NOMO-1 (cell line): ENCODE results near the gene BTNL3.

Experiments
- DNase-seq, 2 experiments: peaks; one replicate each; lab custom pipeline; 2025; ENCODE audit not compliant: unreplicated experiment in 2 of 2; lab: John Stamatoyannopoulos, UW

Gene BTNL3

DNA sequence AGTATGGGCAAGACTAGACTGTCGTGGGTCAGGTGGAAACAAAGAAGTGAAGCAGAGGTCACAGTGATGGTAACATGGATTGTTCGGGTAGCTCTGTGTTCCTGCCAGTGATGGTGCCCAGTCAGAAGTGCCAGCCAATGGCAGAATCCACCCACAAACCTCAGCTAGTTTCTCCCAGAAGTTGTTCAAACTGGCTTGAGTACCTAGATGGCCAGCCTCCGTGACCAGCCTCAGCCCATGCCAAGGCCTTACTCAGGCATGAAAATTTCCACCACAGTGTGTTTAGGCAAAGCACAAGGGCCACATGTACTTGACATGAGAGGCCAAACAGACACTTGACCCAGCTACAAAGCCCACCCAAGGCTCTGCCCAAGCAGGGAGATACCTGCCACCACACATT lies 32.0 kb downstream of the BTNL3 start:
- DNase-seq: no peak

DNA sequence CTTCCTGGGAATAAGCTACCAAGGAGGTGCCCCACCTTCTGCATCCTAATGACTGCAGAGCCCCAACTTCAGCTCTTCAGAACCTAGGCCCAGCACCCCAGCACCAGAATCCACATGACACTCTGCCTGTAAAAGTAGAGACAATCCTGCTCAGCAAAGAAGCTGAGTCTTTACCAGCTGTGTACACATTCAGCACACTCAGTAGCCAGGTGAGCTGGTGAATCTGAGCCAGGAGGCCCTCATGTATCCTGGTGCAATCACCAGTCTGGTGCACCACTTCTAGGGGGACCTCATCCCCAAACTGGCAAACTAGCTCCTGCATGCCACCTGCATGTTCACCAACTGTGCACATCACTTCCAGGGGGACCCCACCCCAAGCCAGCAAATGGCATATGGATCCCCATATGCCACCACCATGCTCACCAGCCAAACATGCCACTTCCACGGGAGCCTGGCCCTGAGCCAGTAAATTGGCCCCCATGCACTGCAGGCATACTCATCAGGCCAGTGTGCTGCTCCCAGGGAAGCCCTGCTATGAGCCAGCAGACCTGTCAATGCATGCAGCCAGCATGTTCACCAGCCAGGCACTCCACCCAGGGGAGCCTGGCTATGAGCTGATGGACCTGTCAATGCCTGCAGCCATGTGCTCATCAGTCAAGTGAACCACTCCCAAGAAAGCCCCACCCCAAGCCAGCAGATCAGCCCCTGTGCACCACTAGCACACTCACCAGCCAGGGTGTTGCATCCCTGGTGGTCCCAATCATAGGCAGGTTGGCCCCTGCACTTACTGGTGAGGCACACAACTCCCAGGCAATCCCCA lies 35.8 kb downstream of the BTNL3 start:
- DNase-seq: no peak

DNA sequence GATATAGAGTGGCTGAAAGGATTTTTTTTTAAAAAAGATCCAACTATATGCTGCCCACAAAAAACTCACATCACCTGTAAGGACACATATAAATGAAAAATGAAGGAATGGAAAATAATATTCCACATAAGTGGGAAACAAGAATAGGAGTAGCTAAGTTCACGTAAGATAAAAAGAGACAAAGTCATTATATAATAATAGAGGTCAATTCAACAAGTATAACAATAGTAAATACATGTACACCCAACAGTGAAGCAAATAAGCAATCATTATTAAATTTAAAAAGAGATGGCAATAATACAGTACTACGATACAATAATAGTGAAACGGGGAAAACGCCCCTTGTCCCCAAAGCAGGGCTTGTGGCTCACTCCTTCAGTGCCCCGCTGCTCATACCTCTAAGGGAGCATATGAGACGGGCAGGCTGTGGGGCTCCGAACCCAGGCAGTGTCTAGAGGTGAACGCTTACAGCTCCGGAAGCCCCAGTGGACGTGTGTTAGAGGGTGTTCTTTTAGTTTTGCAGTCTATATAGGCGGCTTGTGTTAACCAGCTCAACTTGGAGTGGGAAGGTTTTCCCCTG lies 38.9 kb downstream of the BTNL3 start:
- no peak for DNase-seq

DNA sequence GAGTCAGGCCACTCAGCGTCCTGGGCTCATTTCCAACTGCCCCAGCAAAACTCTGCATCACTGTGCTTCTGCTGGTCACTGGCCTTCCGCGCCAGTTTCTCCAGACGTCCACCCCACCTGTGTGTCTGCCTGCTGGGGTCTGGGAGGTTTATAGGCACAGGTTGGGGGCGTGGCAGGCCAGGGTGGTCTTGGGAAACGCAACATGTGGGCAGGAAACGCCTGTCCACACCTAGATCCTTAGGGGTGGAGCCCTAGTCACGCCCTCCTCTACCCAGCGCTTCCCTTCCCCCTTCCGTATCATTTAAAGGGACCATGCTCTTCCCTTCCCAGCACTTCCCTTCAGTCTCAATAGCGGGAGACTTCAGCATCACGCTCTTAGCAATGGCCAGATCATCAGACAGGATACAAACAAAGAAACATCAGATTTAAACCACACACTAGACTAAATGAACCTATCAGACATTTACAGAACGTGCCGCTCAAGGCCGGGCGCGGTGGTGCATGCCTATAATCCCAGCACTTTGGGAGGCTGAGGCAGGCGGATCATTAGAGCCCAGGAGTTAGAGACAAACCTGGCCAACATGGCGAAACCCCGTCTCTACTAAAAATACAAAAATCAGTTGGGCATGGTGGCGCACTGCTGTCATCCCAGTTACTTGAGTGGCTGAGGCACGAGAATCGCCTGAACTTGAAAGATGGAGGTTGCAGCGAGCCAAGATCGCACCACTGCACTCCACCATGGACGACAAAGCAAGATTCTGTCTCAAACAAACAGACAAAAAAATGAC lies 39.6 kb downstream of the BTNL3 start:
- no peak for DNase-seq

DNA sequence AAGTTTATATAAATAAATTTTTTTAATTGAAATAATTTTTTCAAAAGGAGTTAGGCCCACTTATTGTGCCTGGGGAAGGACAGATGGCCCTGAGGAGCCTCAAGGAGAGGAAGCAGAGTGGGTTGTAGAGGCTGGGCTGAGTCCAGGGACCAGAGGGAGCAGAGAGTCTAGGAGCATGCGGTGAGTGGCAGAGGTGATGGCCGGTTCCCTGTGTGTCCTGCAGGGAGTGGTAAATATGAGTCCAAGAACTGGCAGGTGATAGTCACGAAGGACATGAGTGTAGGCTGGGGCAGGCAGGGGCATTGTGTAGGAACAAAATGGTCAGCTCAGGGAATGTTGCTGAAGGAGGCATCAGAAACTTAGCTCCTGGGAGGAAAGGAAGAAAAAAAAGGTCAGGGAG lies 43.1 kb downstream of the BTNL3 start:
- no peak for DNase-seq

DNA sequence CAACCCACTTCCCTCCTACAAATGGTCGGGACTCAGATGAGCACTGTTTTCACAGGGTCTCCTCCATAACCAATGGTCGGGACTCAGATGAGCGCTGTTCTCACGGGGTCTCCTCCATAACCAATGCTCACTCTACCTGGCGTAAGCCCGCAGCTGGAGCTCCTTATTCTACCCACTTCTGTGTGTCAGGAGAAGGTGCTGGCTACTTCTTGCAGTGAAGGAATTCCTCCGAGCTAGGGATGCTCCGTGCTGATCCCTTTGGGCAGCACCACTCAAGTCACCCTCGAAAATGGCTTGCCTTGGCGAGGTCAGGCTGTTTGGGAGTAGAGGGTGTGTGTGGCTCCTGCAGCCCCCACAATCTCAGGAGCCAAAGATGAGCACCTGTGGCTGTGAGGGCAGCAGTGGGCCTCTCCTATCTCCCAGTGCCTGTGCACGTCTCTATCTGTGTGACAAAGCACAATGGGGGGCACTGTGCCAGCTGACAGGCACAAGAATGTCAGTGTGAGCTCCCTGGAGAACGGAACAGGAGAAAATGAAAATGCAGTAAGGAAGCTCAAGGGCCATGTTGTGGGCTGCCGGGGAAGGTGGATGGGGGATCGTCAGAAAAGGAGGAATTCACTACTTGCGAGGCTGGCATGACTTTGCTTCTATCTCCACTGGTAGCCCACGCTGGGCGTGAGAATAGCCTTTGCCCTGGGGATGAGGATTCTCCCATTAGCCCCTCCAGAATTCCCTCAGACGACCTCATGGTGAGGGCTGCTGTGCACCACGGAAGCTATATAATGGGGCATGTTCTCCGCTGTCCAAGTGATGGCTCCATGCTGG lies 47.6 kb downstream of the BTNL3 start:
- DNase-seq: no peak

DNA sequence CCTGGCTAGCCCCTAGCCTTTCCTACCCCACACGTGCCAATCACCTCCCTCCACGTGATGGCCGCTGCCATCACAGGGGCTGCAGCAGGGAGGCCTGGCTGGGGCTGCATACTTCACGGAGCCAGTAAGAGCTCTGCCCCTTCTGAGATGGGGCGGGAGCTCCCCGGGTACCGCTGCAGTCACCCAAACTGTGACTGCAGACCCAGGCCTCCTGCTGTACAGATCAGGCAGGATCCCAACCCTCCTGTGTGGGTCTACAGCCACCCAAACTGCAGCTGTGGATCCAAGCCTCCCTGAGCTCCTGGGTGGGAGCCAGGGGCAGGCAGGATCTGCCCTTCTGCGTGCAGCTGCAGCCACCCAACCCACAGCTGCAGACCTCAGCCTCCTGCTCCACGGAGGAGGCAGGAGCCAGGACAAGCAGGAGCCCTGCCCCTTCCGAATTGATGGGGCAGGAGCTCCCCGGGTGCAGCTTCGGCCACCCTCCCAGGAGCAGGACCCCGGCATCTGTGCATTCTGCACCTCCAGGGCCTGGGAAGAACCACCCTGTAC lies 48.2 kb downstream of the BTNL3 start:
- no peak for DNase-seq

DNA sequence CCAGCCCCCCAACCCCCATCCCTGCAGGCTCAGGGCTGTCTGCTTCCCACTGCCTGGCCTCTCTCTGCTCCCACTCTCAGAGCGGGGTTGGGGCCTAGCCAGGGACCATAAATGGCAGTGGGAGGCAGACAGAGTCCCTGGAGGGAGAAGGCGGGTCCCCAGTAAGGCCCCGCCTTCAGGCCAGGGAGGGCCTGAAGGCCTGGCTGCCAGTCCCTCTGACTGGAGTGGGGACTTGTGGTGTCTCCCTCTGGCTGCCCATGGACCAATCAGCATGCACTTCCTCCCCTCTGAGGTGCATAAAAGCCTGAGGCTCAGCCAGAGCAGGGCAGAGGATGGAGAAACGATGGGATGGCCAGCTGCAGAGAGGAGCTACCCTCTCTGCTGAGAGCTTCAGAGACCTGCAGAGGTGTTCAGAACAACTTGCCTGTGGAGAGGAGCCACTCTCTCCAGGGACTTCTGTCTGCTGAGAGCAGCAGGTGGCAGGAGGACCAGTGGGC lies 48.8 kb downstream of the BTNL3 start:
- DNase-seq: no peak

DNA sequence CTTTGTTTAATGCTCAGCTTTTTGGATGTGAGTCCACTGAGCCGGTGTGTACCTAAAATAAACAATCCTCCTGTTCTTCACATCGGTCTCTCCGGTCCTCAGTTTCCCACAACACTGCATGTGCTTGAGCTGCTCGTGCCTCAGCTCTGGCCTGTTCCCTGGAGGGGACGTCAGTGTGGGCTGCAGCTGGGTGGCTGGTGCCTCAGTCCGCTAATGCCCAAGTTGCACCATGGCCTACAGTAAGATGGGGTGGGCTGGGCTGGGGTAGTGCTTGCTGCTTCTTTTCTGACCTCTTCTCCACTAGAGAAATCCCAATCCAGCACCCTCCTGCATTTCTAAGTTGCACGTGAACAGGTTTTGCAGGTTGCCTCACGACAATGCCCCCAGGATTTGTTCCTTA lies 50.8 kb downstream of the BTNL3 start:
- DNase-seq: no peak

DNA sequence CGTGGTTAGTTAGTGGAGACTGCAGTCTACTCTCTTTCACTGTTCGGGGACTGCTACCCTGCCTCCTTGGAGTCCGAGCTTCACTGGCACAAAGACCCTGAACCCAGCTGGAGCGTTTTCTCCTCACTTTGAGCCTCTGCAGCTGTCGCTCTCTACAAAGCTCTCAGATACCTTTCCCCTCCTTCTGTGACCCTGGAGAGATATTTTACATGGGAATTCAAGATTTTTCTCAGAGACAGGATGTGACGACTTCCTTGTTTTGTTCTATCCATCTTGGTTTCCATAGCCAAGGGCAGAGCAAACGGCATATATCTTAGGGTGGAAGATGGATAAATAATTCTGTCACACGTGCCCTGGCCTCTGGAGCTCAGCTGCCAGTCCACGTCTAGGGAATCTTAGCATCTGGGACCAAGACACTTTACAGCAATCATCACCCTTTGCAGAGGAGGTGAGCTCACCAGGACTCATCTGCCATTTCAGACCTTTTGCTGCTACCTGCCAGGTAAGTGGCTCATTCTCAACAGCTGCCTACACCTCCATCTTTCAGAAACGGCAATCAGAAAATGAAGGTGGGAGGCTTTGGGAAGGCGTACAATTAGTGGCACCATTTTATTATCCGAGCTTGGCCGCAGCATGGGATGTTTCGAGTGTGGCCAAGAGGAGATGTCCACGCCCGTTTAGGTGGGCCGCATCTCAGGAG lies 51.4 kb downstream of the BTNL3 start, which contains the start of gene BTNL9:
TSS of gene BTNL9 (plus strand) at position 336 of the 700 bp plus-strand sequence. CDS start 5,224 bp downstream, outside the sequence.
- DNase-seq: no peak

DNA sequence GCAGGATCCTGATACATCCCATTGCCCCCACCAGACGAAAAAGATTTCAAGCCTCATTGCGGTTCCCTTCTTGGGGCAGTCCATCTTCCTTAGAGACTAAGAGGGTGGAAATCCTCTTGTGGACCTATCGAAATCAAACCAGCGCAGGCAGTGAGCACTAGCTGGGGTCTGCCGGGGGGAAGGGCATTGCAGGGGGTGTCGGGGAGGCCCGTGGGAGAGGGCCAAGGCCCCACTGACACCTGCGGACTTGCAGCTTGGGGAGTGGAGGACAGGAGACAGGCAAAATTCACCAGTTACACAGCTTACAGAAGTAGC lies 51.9 kb downstream of the BTNL3 start:
- DNase-seq: no peak

DNA sequence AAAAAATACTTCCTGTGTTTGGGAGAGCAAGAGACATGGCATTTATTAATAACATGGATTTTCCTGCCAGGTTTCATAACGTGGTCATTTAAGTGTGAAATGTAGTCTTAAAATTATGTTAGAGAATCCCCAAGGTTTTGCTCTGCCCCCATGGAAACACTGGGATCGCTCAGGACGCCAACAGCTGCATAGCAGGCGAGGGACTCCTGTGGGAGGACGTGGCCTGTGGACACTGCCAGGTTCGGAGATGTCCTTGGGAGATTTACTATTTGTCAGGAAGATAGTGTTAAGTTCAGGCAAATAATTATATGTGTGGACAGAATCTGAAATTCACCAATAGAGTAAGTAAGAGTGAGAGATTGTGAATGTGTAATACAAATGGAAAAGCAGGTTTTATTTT lies 52.4 kb downstream of the BTNL3 start:
- DNase-seq: no peak

DNA sequence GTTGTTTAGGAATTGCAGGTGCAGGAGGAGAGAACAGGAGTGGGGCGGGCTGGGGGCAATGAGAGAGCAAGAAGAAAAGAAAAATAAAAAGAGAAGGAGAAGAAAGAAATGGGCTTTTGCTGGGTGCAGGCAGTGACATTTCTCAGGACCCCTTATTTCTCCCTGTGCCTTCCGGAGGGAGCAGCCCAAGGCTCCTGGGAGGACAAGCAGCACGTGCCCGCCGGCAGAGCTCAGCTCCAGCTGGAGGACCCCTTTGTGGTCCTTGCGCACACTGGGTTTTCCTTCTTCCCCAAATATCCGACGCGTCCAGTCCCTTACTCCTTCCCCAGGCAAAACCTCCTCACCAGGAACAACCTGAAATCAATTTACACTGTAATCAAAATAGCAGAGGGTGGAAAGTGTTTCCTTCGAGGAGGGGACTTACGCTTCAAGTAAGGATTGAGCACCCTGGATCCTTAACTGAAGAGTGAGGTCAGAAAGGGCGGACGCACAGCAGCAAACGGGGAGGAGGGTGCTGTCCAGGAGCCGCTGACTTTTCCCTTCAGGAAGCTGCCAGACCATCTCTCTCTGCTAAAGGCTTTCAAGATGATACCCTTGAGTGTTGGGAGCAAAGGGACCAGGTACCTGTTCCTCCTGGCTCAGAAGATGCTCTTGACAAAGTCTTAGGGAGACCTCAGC lies 53.5 kb downstream of the BTNL3 start:
- DNase-seq: no peak

DNA sequence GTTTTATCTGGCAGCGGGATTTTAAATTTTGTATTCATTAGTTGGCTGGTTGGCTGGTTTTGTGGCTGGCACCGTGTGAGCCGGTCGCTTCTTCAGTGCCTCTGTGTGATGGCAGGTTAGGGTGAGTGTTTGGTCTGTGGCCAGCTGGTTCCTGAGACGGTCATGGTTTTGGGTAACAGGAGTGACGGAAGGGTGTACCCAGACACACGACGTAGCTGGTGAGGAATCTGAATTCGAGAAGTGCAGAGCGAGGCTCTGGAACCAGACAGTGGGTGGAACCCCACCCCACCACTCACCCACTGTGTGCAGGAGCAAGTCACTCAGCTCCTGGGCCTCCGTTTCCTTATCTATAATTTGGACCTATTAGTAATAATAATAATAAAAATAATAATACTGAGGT lies 54.1 kb downstream of the BTNL3 start:
- DNase-seq: no peak

DNA sequence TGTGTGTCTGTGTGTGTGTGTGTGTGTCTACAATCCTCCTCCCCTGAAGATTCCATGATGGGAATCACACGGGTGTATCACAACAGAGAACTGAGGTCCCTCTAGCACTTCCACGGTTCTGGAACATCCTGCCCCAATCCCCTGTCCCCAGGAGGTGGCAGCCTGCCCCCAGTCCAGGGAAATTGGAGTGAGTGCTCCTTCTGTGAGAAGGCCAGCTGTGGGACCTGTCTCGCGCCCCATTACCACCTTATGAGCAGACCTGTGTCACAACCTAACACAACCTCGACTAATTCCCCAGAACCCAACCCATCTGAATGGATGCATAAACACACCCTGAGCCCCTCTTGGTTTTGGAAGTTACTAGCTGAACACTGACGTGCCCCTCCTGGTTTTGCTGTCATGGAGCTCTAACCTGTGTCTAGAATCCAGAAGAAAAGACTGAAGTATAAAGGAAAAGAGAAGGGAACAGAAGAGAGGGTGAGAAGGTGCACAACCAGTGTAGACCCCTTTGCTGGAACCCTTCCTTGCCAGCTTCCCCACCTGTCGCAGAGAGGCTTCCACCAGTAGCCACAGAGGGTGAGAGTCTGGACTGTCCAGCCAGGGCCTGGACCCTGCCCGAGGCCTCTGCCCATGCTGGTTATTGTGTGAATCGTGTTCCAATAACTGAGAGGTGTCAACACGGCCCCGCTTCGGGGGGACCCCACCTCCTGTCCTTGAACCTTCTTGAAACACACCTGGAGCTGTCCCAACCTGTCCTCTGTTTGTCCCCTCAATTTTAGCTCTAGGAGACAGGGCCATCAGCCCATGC lies 54.8 kb downstream of the BTNL3 start:
- no peak for DNase-seq

DNA sequence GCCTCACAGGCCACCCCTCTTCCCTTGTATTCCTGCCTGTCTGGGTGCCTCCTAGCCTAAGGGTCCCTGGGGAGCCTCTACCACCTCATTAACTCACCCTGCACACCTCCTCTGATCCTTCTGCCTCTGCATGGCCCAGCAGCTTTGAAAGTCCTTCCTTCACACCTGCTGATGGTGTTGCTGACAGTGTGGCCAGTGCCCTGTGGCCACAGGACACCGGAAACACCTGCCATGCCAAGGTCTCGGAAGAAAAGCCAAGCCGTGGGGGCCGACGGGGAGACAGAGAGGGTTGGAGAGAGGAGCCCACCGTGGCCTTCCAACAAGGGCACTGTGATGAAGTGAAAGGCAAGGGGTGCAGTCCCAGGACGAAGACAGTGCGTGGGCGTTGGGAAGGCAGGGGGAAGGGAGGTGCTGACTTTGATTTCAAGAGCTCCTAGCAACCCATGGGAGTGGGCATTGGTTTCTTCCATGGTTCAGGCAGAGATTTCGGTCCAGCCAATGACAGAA lies 55.5 kb downstream of the BTNL3 start:
- no peak for DNase-seq

DNA sequence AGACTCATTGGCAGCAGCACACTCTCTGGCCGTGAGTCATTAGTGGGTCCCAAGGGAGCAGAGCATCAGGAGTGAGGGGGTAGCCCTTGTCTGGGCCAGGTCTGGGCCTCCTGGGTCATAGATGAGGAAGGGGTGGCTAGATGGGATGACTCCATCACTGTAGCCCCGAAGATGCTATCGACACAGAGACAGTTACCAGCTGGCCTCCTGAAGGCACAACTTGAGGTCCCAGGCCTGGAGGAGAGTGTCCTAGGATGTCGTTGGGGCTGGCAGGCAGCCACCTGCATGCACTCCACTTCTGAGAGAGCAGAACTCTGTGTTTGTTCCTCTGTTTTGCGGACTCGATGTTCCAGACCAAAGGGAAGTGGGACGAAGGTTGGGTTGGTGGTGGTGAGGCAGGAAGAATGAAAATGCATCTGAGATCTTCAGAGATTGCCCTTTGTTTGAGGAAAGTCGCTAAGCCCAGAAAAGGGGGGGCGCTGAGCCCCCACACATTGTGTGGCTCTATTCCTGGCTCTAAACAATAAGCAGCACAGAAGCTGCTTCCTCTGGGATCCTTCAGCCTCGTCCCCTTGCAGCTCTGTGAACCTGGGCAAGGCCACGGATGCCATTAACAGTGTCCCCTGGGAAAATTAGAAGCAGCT lies 56.1 kb downstream of the BTNL3 start:
- DNase-seq: no peak

DNA sequence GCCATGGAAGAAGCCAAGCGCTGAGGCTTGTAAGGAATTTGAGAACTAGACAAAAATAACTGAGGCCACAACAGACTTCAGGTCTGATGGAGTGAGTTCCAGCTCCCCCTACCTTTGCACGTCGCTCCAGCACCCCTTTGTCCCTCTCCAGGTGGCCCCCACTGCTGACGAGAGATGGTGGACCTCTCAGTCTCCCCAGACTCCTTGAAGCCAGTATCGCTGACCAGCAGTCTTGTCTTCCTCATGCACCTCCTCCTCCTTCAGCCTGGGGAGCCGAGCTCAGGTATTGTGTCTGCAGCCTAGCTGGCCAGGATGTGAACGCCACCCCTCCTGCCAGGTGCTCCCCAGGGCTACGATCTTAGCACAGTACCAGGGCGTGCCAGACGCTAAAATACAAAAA lies 56.7 kb downstream of the BTNL3 start:
- no peak for DNase-seq
